ENCODE data around the gene ITCH. TPM values are rescaled to one million over a fixed set of nuclear protein-coding genes. Genes with fewer than 3 reads are reported as not detected.

Gene ITCH
- total RNA-seq, 2 donors from 2014 or later = 45.4 to 89.2 TPM

GRCh38 chr20:34531608-34532265 is 168.7 kb downstream of the ITCH start:
- DNase-seq (ENCODE audit: low spot score) = no peak
- H3K9me3 ChIP-seq = no peaks in the 10 kb centered on the region
- peaks cover 12% of the 10 kb centered on the region for H3K4me1 ChIP-seq (replicated peaks)
- WGBS = 65% methylated on average over 8 of the region's 8 CpGs
- intact Hi-C loops (cut with DNase I) = no loop called here
- no peak overlapping the region for H3K4me3 ChIP-seq
- H3K27me3 ChIP-seq (replicated peaks; ENCODE audit: insufficient read depth) = no peaks in the 10 kb centered on the region
- peak overlapping the region in 1 of 2 donors; percentile 70 for H3K27ac ChIP-seq
- peaks cover 17 to 25% of the 10 kb centered on the region in 2 donors for H3K36me3 ChIP-seq
- TF ChIP-seq POLR2A (IDR thresholded peaks at IDR 0.05) (no peak), CTCF (IDR thresholded peaks at IDR 0.05) (no peak)

DNA sequence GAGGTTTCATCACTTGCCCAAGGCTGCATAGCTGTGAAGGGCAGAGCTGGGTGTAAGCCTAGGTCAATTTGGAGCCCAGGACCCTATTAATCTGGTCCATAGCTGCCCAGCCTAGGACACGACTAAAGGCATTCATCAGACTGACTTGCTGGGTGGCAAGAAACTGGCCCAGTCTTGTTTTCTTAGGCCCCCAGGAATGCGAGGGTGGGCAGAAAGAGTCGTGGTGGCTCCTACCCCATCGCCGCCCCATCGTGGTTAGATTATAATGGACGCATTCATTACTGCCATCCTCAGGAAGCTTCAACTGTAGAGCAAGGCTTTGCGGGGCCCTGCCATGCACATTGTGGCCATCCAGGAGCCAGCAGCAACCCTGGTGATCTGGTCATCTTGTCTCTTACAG is 169.2 kb downstream of the ITCH start:
- DNase-seq (ENCODE audit: low spot score) = no peak
- intact Hi-C loops (cut with DNase I) = no loop called here
- H3K4me1 ChIP-seq (replicated peaks) = peaks cover 9% of the 10 kb centered on the region

GRCh38 chr20:34532756-34533155 is 169.7 kb downstream of the ITCH start:
- Histone ChIP-seq H3K27ac (peak overlapping the region; percentile 19 to 70), H3K4me1 (replicated peaks) (peaks cover 9% of the 10 kb centered on the region), H3K27me3 (replicated peaks; ENCODE audit: insufficient read depth) (no peaks in the 10 kb centered on the region), H3K9me3 (no peaks in the 10 kb centered on the region), H3K36me3 (peaks cover 17 to 20% of the 10 kb centered on the region in 2 donors), H3K4me3 (no peak overlapping the region)
- intact Hi-C loops (cut with DNase I) = no loop called here
- no peak for TF ChIP-seq POLR2AphosphoS5 (IDR thresholded peaks at IDR 0.05)
- no peak for TF ChIP-seq CTCF (IDR thresholded peaks at IDR 0.05)
- TF ChIP-seq POLR2A (IDR thresholded peaks at IDR 0.05) = no peak
- WGBS = 90% methylated on average over 7 of the region's 7 CpGs
- no peak for DNase-seq (ENCODE audit: low spot score)

More for the DNA sequence above, 169.2 kb downstream of the ITCH start:
- WGBS = 72% methylated on average over 8 of the region's 8 CpGs
- Histone ChIP-seq H3K27me3 (replicated peaks; ENCODE audit: insufficient read depth) (no peaks in the 10 kb centered on the region), H3K36me3 (peaks cover 17 to 21% of the 10 kb centered on the region in 2 donors), H3K27ac (peak overlapping the region in 1 of 2 donors; percentile 70), H3K4me3 (no peak overlapping the region), H3K9me3 (no peaks in the 10 kb centered on the region)
- TF ChIP-seq POLR2A (IDR thresholded peaks at IDR 0.05) (no peak), CTCF (IDR thresholded peaks at IDR 0.05) (no peak), POLR2AphosphoS5 (IDR thresholded peaks at IDR 0.05) (no peak)

- H3K36me3 ChIP-seq = peaks cover 17 to 20% of the 10 kb centered on the region in 2 donors
- intact Hi-C loops (cut with DNase I) = no loop called here
- 93% methylated on average over 15 of the region's 15 CpGs for WGBS
- H3K27me3 ChIP-seq (replicated peaks; ENCODE audit: insufficient read depth) = no peaks in the 10 kb centered on the region
- no peaks in the 10 kb centered on the region for H3K9me3 ChIP-seq
- no peak overlapping the region for H3K27ac ChIP-seq
- no peak overlapping the region for H3K4me3 ChIP-seq
- no peak for DNase-seq (ENCODE audit: low spot score)
- H3K4me1 ChIP-seq (replicated peaks) = peaks cover 9% of the 10 kb centered on the region
- TF ChIP-seq CTCF (IDR thresholded peaks at IDR 0.05) (no peak), POLR2A (IDR thresholded peaks at IDR 0.05) (no peak)
Observed at GRCh38 chr20:34534391-34535165, 171.5 kb downstream of the ITCH start.

All from prostate gland (tissue), 2 donors.